WTC11 (cell line): ENCODE results near the gene CLTCL1.

Source experiments
- AFF4 ChIP-seq: sonication (generic); formaldehyde crosslinking; IDR thresholded peaks from 2 replicates; pipeline ENCODE4 v1.8.1; 2023; ENCODE audit warnings: mild to moderate bottlenecking, missing genetic modification reagents, borderline replicate concordance
- ATF1 ChIP-seq: sonication (generic); formaldehyde crosslinking; IDR thresholded peaks from 2 replicates; pipeline ENCODE4 v1.8.1; 2023; ENCODE audit warnings: mild to moderate bottlenecking, moderate library complexity, missing genetic modification reagents
- NFE2L1 ChIP-seq: sonication (generic); formaldehyde crosslinking; IDR thresholded peaks from 2 replicates; pipeline ENCODE4 v1.8.1; 2023; ENCODE audit warnings: missing genetic modification reagents
- NR3C1 ChIP-seq: sonication (generic); formaldehyde crosslinking; conservative IDR thresholded peaks from 2 replicates; pipeline ENCODE4 v1.8.1; 2023; ENCODE audit warnings: low read depth, mild to moderate bottlenecking, missing genetic modification reagents
- USF2 ChIP-seq: sonication (generic); formaldehyde crosslinking; IDR thresholded peaks from 2 replicates; pipeline ENCODE4 v1.8.1; 2023; ENCODE audit warnings: mild to moderate bottlenecking, missing genetic modification reagents, moderate library complexity

DNA sequence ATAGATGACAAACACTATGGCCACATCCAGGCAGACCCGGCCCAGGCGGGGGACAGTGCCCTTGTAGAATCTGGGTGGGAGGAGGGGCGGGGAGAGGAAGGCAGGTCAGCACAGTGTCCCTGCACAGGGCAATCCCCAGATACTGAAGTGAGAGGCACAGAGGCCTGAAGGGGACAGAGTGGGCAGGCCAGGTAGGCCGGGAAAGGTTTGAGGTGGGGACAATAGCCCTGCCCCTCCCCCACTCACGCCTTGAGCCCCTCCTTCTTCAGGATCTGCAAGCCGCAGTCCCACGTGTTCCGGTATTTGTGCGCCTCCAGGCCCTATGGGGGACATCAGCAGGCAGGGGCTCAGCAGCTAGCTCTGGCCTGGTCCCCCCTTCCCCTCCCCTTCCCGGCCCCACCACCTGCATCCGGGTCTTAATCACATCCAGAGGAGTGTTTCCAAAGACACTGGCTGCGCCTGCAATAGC is 115.3 kb downstream of the CLTCL1 start:
- TF ChIP-seq NR3C1 (CRISPR knock-in tag) (no peak), USF2 (CRISPR knock-in tag) (no peak), AFF4 (CRISPR knock-in tag) (no peak), ATF1 (CRISPR knock-in tag) (no peak), NFE2L1 (CRISPR knock-in tag) (no peak)
